OCI-LY3 (cell line): ENCODE results near the gene RPS15A.
"Not testable (repeated sequence)": the region's sequence is repeated elsewhere in the genome, so short reads cannot be mapped to it uniquely, and the experiment has no call there.

ENCODE experiments used
- CTCF ChIP-seq: fragments of 200-600, 300-600 bp; sonication (generic); IDR thresholded peaks from 2 replicates; pipeline ENCODE4 v1.5.1; 2014; ENCODE audit warnings: antibody characterized with exemption, low read length, low read depth
- EZH2phosphoT487 ChIP-seq: fragments of 200-600 bp; shearing (Covaris generic); IDR thresholded peaks from 2 replicates; pipeline ENCODE4 v1.6.1; 2018; ENCODE audit warnings: antibody characterized with exemption, mixed run types, low read depth

GRCh38 chr16:18759598-18760520 lies 30.3 kb downstream of the RPS15A start:
- peak; percentile 42 for TF ChIP-seq CTCF
- not testable (repeated sequence) for TF ChIP-seq EZH2phosphoT487
